Measurements from ENCODE around the gene NELL2.

GRCh38 chr12:44885902-44886301 is 9.8 kb upstream of the NELL2 start:
- TF ChIP-seq EP300 (IDR thresholded peaks at IDR 0.05), result no peak
- TF ChIP-seq CTCF (IDR thresholded peaks at IDR 0.05), result no peak

Measured in gastroesophageal sphincter (tissue), 3 donors.